ENCODE data around the gene DLGAP4.

Gene DLGAP4

GRCh38 chr20:36344517-36345132, 38.5 kb downstream of the DLGAP4 start:
- Histone ChIP-seq H3K27me3 (peaks cover 0 to 34% of the 10 kb centered on the region in 2 donors), H3K4me1 (no peaks in the 10 kb centered on the region), H3K4me3 (no peak overlapping the region), H3K36me3 (no peaks in the 10 kb centered on the region), H3K9me3 (no peaks in the 10 kb centered on the region), H3K27ac (no peak overlapping the region)
- no peak for DNase-seq
- intact Hi-C loops (cut with DNase I; ENCODE audit: low total_unique reads): no loop called here
- TF ChIP-seq CTCF (IDR thresholded peaks at IDR 0.05): no peak

GRCh38 chr20:36346256-36346655, 40.1 kb downstream of the DLGAP4 start:
- Histone ChIP-seq H3K27ac (no peak overlapping the region), H3K36me3 (no peaks in the 10 kb centered on the region), H3K4me3 (no peak overlapping the region), H3K27me3 (peaks cover 0 to 23% of the 10 kb centered on the region in 2 donors), H3K4me1 (no peaks in the 10 kb centered on the region), H3K9me3 (no peaks in the 10 kb centered on the region)
- no peak for TF ChIP-seq CTCF (IDR thresholded peaks at IDR 0.05)
- intact Hi-C loops (cut with DNase I; ENCODE audit: low total_unique reads): no loop called here
- DNase-seq: no peak

GRCh38 chr20:36349384-36350170, 43.4 kb downstream of the DLGAP4 start:
- TF ChIP-seq CTCF (IDR thresholded peaks at IDR 0.05): no peak
- peaks cover 0 to 19% of the 10 kb centered on the region in 2 donors for H3K27me3 ChIP-seq
- intact Hi-C loops (cut with DNase I; ENCODE audit: low total_unique reads): no loop called here
- DNase-seq: no peak
- no peaks in the 10 kb centered on the region for H3K4me1 ChIP-seq
- H3K9me3 ChIP-seq: no peaks in the 10 kb centered on the region
- no peak overlapping the region for H3K4me3 ChIP-seq
- no peaks in the 10 kb centered on the region for H3K36me3 ChIP-seq
- no peak overlapping the region for H3K27ac ChIP-seq

GRCh38 chr20:36350439-36350838, 44.3 kb downstream of the DLGAP4 start:
- DNase-seq: no peak
- TF ChIP-seq CTCF (IDR thresholded peaks at IDR 0.05): no peak
- Histone ChIP-seq H3K4me1 (no peaks in the 10 kb centered on the region), H3K27ac (no peak overlapping the region), H3K36me3 (no peaks in the 10 kb centered on the region), H3K27me3 (peaks cover 0 to 19% of the 10 kb centered on the region in 2 donors), H3K4me3 (no peak overlapping the region), H3K9me3 (no peaks in the 10 kb centered on the region)
- intact Hi-C loops (cut with DNase I; ENCODE audit: low total_unique reads): no loop called here

GRCh38 chr20:36351937-36352336, 45.8 kb downstream of the DLGAP4 start:
- H3K27ac ChIP-seq: no peak overlapping the region
- H3K4me3 ChIP-seq: no peak overlapping the region
- no peak for TF ChIP-seq CTCF (IDR thresholded peaks at IDR 0.05)
- H3K9me3 ChIP-seq: no peaks in the 10 kb centered on the region
- no peak for DNase-seq
- intact Hi-C loops (cut with DNase I; ENCODE audit: low total_unique reads): no loop called here
- peaks cover 0 to 30% of the 10 kb centered on the region in 2 donors for H3K27me3 ChIP-seq
- no peaks in the 10 kb centered on the region for H3K36me3 ChIP-seq
- no peaks in the 10 kb centered on the region for H3K4me1 ChIP-seq

Measured in tibial artery (tissue), 4 donors.